ENCODE measurements around the gene LYPD6B.

GRCh38 chr2:149049142-149049541 lies 10.6 kb downstream of the LYPD6B start:
- TF ChIP-seq CTCF (conservative IDR thresholded peaks at IDR 0.05) (no peak), ZFX (IDR thresholded peaks at IDR 0.05) (no peak)

All from C4-2B (cell line).